Measurements from ENCODE around the gene KASH5.

DNA sequence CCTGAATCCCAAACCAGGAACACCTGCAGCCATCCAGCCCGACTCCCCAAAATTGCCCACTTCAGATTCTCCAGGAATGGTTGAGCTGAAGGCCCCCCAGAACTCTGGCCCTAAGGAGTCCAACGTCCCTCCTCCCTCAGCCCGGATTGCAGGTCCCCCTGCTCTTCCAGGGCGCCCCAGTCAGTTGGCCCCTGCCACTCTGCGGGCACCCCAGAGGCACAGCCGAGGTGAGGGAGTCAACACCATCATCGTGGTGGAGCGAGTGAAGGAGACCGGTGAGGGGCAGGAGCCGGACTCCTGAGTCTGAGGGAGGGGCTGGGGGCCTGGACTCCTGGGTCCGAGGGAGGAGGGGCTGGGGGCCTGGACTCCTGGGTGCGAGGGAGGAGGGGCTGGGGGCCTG lies 39.3 kb downstream of the KASH5 start:
- TF ChIP-seq EZH2 (IDR thresholded peaks at IDR 0.05; ENCODE audit: low read depth, unreplicated experiment), result no peak
- TF ChIP-seq, protein P1, sequence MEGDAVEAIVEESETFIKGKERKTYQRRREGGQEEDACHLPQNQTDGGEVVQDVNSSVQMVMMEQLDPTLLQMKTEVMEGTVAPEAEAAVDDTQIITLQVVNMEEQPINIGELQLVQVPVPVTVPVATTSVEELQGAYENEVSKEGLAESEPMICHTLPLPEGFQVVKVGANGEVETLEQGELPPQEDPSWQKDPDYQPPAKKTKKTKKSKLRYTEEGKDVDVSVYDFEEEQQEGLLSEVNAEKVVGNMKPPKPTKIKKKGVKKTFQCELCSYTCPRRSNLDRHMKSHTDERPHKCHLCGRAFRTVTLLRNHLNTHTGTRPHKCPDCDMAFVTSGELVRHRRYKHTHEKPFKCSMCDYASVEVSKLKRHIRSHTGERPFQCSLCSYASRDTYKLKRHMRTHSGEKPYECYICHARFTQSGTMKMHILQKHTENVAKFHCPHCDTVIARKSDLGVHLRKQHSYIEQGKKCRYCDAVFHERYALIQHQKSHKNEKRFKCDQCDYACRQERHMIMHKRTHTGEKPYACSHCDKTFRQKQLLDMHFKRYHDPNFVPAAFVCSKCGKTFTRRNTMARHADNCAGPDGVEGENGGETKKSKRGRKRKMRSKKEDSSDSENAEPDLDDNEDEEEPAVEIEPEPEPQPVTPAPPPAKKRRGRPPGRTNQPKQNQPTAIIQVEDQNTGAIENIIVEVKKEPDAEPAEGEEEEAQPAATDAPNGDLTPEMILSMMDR (conservative IDR thresholded peaks at IDR 0.05; ENCODE audit: low read depth in 2 of 2), result no peak
- no peak for TF ChIP-seq EZH2phosphoT487 (IDR thresholded peaks at IDR 0.05; ENCODE audit: unreplicated experiment)
- TF ChIP-seq POLR2AphosphoS5 (IDR thresholded peaks at IDR 0.05; ENCODE audit: low read depth), result no peak
- TF ChIP-seq JUNB (IDR thresholded peaks at IDR 0.05; ENCODE audit: unreplicated experiment), result no peak
- no peak for TF ChIP-seq ZNF114 (CRISPR knock-in tag; IDR thresholded peaks at IDR 0.05)
- TF ChIP-seq, protein P2, sequence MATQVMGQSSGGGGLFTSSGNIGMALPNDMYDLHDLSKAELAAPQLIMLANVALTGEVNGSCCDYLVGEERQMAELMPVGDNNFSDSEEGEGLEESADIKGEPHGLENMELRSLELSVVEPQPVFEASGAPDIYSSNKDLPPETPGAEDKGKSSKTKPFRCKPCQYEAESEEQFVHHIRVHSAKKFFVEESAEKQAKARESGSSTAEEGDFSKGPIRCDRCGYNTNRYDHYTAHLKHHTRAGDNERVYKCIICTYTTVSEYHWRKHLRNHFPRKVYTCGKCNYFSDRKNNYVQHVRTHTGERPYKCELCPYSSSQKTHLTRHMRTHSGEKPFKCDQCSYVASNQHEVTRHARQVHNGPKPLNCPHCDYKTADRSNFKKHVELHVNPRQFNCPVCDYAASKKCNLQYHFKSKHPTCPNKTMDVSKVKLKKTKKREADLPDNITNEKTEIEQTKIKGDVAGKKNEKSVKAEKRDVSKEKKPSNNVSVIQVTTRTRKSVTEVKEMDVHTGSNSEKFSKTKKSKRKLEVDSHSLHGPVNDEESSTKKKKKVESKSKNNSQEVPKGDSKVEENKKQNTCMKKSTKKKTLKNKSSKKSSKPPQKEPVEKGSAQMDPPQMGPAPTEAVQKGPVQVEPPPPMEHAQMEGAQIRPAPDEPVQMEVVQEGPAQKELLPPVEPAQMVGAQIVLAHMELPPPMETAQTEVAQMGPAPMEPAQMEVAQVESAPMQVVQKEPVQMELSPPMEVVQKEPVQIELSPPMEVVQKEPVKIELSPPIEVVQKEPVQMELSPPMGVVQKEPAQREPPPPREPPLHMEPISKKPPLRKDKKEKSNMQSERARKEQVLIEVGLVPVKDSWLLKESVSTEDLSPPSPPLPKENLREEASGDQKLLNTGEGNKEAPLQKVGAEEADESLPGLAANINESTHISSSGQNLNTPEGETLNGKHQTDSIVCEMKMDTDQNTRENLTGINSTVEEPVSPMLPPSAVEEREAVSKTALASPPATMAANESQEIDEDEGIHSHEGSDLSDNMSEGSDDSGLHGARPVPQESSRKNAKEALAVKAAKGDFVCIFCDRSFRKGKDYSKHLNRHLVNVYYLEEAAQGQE (IDR thresholded peaks at IDR 0.05; ENCODE audit: unreplicated experiment), result no peak
- TF ChIP-seq, protein P3, sequence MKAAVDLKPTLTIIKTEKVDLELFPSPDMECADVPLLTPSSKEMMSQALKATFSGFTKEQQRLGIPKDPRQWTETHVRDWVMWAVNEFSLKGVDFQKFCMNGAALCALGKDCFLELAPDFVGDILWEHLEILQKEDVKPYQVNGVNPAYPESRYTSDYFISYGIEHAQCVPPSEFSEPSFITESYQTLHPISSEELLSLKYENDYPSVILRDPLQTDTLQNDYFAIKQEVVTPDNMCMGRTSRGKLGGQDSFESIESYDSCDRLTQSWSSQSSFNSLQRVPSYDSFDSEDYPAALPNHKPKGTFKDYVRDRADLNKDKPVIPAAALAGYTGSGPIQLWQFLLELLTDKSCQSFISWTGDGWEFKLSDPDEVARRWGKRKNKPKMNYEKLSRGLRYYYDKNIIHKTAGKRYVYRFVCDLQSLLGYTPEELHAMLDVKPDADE (IDR thresholded peaks at IDR 0.05), result no peak
- no peak for TF ChIP-seq CREB1 (CRISPR knock-in tag; IDR thresholded peaks at IDR 0.05; ENCODE audit: low read depth)

All from GM23338 (cell line).